Measurements from ENCODE around the gene TINAGL1. TPM values are rescaled to one million over a fixed set of nuclear protein-coding genes. Genes with fewer than 3 reads are reported as not detected.

Gene TINAGL1
- total and polyA plus RNA-seq, 2 of the 13 experiments (the other 11 are each of a cell fraction or from before 2014, with no cell fraction given), result 24.7 to 76.8 TPM

GRCh38 chr1:31567956-31568570, 8.3 kb upstream of the TINAGL1 start:
- DNase-seq (ENCODE audit: low spot score), result no peak
- Histone ChIP-seq H3K4me2 (ENCODE audit: low read depth, low read length) (no peak overlapping the region), H3K27me3 (ENCODE audit: control insufficient read depth in 1 of 2, insufficient read depth in 2 of 2, low read length in 2 of 2) (no peaks in the 10 kb centered on the region), H3K36me3 (replicated peaks in 1 of 2; ENCODE audit: control insufficient read depth in 1 of 2, insufficient read depth in 2 of 2, low read length in 2 of 2) (no peaks in the 10 kb centered on the region), H4K20me1 (ENCODE audit: insufficient read depth, low read length) (no peaks in the 10 kb centered on the region), H2AFZ (ENCODE audit: low read length) (no peak overlapping the region), H3K9me3 (ENCODE audit: low read length) (no peaks in the 10 kb centered on the region), H3K27ac (ENCODE audit: extremely low read length, insufficient read depth, low read length) (no peak overlapping the region), H3K79me2 (ENCODE audit: insufficient read depth, low read length) (no peaks in the 10 kb centered on the region), H3K9ac (ENCODE audit: insufficient read depth, low read depth, low read length) (no peak overlapping the region), H3K4me3 (replicated peaks in 1 of 3; ENCODE audit: insufficient read depth in 1 of 3, low read depth in 2 of 3, low read length in 3 of 3) (no peak overlapping the region), H3K4me1 (ENCODE audit: insufficient read depth, low read length) (peaks cover 41% of the 10 kb centered on the region)
- intact Hi-C loops (cut with micrococcal nuclease; ENCODE audit: unreplicated experiment) (no loop called here), in situ Hi-C loops (cut with HindIII; ENCODE audit: extremely low pct_ligation_motif_present, low pct_unique_long_range_greater_than_20kb) (no loop called here)
- WGBS (ENCODE audit: low lambda C conversion rate), result 94% methylated on average over 10 of the region's 10 CpGs
- TF ChIP-seq ZNF557 (CRISPR knock-in tag; IDR thresholded peaks at IDR 0.05) (no peak), ZNF121 (CRISPR knock-in tag; IDR thresholded peaks at IDR 0.05) (0 out of 2 replicates have a peak, but pooled peaks have one; percentile 9)
- no peak for ATAC-seq
- BruUV-seq (replicated peaks), result no TSS peak
- CTCF ChIA-PET (ENCODE audit: low intra/inter-chr PET ratio, low total read pairs), result no interaction called here
- POLR2A ChIA-PET, result no interaction called here
- FAIRE-seq, result no peak

- TF ChIP-seq ZNF431 (CRISPR knock-in tag; IDR thresholded peaks at IDR 0.05; ENCODE audit: borderline replicate concordance, low read depth), result no peak
- TF ChIP-seq HNRNPL (IDR thresholded peaks at IDR 0.05; ENCODE audit: low read depth, low read length), result 0 out of 2 replicates have a peak, but pooled peaks have one; percentile 21
- TF ChIP-seq, protein P1, sequence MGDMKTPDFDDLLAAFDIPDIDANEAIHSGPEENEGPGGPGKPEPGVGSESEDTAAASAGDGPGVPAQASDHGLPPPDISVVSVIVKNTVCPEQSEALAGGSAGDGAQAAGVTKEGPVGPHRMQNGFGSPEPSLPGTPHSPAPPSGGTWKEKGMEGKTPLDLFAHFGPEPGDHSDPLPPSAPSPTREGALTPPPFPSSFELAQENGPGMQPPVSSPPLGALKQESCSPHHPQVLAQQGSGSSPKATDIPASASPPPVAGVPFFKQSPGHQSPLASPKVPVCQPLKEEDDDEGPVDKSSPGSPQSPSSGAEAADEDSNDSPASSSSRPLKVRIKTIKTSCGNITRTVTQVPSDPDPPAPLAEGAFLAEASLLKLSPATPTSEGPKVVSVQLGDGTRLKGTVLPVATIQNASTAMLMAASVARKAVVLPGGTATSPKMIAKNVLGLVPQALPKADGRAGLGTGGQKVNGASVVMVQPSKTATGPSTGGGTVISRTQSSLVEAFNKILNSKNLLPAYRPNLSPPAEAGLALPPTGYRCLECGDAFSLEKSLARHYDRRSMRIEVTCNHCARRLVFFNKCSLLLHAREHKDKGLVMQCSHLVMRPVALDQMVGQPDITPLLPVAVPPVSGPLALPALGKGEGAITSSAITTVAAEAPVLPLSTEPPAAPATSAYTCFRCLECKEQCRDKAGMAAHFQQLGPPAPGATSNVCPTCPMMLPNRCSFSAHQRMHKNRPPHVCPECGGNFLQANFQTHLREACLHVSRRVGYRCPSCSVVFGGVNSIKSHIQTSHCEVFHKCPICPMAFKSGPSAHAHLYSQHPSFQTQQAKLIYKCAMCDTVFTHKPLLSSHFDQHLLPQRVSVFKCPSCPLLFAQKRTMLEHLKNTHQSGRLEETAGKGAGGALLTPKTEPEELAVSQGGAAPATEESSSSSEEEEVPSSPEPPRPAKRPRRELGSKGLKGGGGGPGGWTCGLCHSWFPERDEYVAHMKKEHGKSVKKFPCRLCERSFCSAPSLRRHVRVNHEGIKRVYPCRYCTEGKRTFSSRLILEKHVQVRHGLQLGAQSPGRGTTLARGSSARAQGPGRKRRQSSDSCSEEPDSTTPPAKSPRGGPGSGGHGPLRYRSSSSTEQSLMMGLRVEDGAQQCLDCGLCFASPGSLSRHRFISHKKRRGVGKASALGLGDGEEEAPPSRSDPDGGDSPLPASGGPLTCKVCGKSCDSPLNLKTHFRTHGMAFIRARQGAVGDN (CRISPR knock-in tag; IDR thresholded peaks at IDR 0.05), result peak; percentile 18; the same call in 1 of the 2 replicates
- TF ChIP-seq, protein P2, sequence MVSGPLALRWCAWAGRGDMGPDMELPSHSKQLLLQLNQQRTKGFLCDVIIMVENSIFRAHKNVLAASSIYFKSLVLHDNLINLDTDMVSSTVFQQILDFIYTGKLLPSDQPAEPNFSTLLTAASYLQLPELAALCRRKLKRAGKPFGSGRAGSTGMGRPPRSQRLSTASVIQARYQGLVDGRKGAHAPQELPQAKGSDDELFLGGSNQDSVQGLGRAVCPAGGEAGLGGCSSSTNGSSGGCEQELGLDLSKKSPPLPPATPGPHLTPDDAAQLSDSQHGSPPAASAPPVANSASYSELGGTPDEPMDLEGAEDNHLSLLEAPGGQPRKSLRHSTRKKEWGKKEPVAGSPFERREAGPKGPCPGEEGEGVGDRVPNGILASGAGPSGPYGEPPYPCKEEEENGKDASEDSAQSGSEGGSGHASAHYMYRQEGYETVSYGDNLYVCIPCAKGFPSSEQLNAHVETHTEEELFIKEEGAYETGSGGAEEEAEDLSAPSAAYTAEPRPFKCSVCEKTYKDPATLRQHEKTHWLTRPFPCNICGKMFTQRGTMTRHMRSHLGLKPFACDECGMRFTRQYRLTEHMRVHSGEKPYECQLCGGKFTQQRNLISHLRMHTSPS (CRISPR knock-in tag; IDR thresholded peaks at IDR 0.05; ENCODE audit: low read depth), result 0 out of 2 replicates have a peak, but pooled peaks have one; percentile 21
- Histone ChIP-seq H3K79me2 (ENCODE audit: insufficient read depth, low read length) (no peaks in the 10 kb centered on the region), H4K20me1 (ENCODE audit: insufficient read depth, low read length) (no peaks in the 10 kb centered on the region), H3K27ac (ENCODE audit: extremely low read length, insufficient read depth, low read length) (no peak overlapping the region), H3K4me2 (ENCODE audit: low read depth, low read length) (no peak overlapping the region), H3K36me3 (replicated peaks in 1 of 2; ENCODE audit: control insufficient read depth in 1 of 2, insufficient read depth in 2 of 2, low read length in 2 of 2) (no peaks in the 10 kb centered on the region), H2AFZ (ENCODE audit: low read length) (no peak overlapping the region), H3K4me3 (replicated peaks in 1 of 3; ENCODE audit: insufficient read depth in 1 of 3, low read depth in 2 of 3, low read length in 3 of 3) (no peak overlapping the region), H3K9me3 (ENCODE audit: low read length) (no peaks in the 10 kb centered on the region), H3K9ac (ENCODE audit: insufficient read depth, low read depth, low read length) (no peak overlapping the region), H3K4me1 (ENCODE audit: insufficient read depth, low read length) (peaks cover 41% of the 10 kb centered on the region), H3K27me3 (ENCODE audit: control insufficient read depth in 1 of 2, insufficient read depth in 2 of 2, low read length in 2 of 2) (no peaks in the 10 kb centered on the region)
- BruUV-seq (replicated peaks), result no TSS peak
- ATAC-seq (no peak), FAIRE-seq (no peak), DNase-seq (ENCODE audit: low spot score) (no peak)
- WGBS (ENCODE audit: low lambda C conversion rate), result 91% methylated on average over 6 of the region's 11 CpGs
- in situ Hi-C loops (cut with HindIII; ENCODE audit: extremely low pct_ligation_motif_present, low pct_unique_long_range_greater_than_20kb) (no loop called here), intact Hi-C loops (cut with micrococcal nuclease; ENCODE audit: unreplicated experiment) (no loop called here)
- ChIA-PET POLR2A (no interaction called here), CTCF (ENCODE audit: low intra/inter-chr PET ratio, low total read pairs) (no interaction called here)
Measured at GRCh38 chr1:31568895-31569595, 7.3 kb upstream of the TINAGL1 start.

All from HepG2 (cell line).